ENCODE results near the gene OR8J3. TPM values are rescaled to one million over a fixed set of nuclear protein-coding genes. Genes with fewer than 3 reads are reported as not detected.

OR8J3 gene, protein sequence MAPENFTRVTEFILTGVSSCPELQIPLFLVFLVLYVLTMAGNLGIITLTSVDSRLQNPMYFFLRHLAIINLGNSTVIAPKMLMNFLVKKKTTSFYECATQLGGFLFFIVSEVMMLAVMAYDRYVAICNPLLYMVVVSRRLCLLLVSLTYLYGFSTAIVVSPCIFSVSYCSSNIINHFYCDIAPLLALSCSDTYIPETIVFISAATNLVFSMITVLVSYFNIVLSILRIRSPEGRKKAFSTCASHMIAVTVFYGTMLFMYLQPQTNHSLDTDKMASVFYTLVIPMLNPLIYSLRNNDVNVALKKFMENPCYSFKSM
- not detected in 3 replicates for total RNA-seq
- long read RNA-seq = 0 reads

GRCh38 chr11:56140151-56140661 is at the start of gene OR8J3:
OR8J3 (minus strand) TSS chr11:56140201; CDS start chr11:56137718, 2,483 bp downstream.
- no peak for DNase-seq (ENCODE audit: low spot score)
- Mint-ChIP-seq H3K27ac (ENCODE audit: unreplicated experiment) (no peak within 1 kb of the TSS), H3K9me3 (ENCODE audit: low read depth) (peaks cover 9% of the 10 kb centered on the region), H3K27me3 (ENCODE audit: low read depth) (no peaks in the 10 kb centered on the region), H3K4me1 (ENCODE audit: low read depth) (no peaks in the 10 kb centered on the region), H3K36me3 (ENCODE audit: low read depth) (no peaks in the 10 kb centered on the region), H3K4me3 (ENCODE audit: unreplicated experiment) (no peak within 1 kb of the TSS)
- TF ChIP-seq CTCF (IDR thresholded peaks at IDR 0.05) = no peak

GRCh38 chr11:56188602-56189001 is 48.6 kb upstream of the OR8J3 start:
- H3K9me3 Mint-ChIP-seq (ENCODE audit: low read depth) = peaks cover 17% of the 10 kb centered on the region
- no peak for TF ChIP-seq CTCF (IDR thresholded peaks at IDR 0.05)
- H3K4me3 Mint-ChIP-seq (ENCODE audit: unreplicated experiment) = no peak overlapping the region
- DNase-seq (ENCODE audit: low spot score) = no peak
- H3K4me1 Mint-ChIP-seq (ENCODE audit: low read depth) = no peaks in the 10 kb centered on the region
- no peaks in the 10 kb centered on the region for H3K36me3 Mint-ChIP-seq (ENCODE audit: low read depth)
- no peaks in the 10 kb centered on the region for H3K27me3 Mint-ChIP-seq (ENCODE audit: low read depth)
- no peak overlapping the region for H3K27ac Mint-ChIP-seq (ENCODE audit: unreplicated experiment)

GRCh38 chr11:56183459-56183858 is 43.5 kb upstream of the OR8J3 start:
- Mint-ChIP-seq H3K36me3 (ENCODE audit: low read depth) (no peaks in the 10 kb centered on the region), H3K4me1 (ENCODE audit: low read depth) (no peaks in the 10 kb centered on the region), H3K27me3 (ENCODE audit: low read depth) (no peaks in the 10 kb centered on the region), H3K9me3 (ENCODE audit: low read depth) (peaks cover 19% of the 10 kb centered on the region), H3K27ac (ENCODE audit: unreplicated experiment) (no peak overlapping the region), H3K4me3 (ENCODE audit: unreplicated experiment) (no peak overlapping the region)
- no peak for TF ChIP-seq CTCF (IDR thresholded peaks at IDR 0.05)
- no peak for DNase-seq (ENCODE audit: low spot score)

- no peaks in the 10 kb centered on the region for H3K4me1 Mint-ChIP-seq (ENCODE audit: low read depth)
- no peaks in the 10 kb centered on the region for H3K36me3 Mint-ChIP-seq (ENCODE audit: low read depth)
- no peaks in the 10 kb centered on the region for H3K27me3 Mint-ChIP-seq (ENCODE audit: low read depth)
- H3K27ac Mint-ChIP-seq (ENCODE audit: unreplicated experiment) = no peak within 1 kb of the TSS
- no peak for DNase-seq (ENCODE audit: low spot score)
- no peak for TF ChIP-seq CTCF (IDR thresholded peaks at IDR 0.05)
- H3K4me3 Mint-ChIP-seq (ENCODE audit: unreplicated experiment) = no peak within 1 kb of the TSS
- H3K9me3 Mint-ChIP-seq (ENCODE audit: low read depth) = peaks cover 10% of the 10 kb centered on the region
Measured at GRCh38 chr11:56176318-56176717, 36.3 kb upstream of the OR8J3 start, which contains the start of gene OR5J2. OR5J2 (plus strand) TSS chr11:56176618; CDS start chr11:56176618, 0 bp downstream.

GRCh38 chr11:56172256-56172830 is 32.3 kb upstream of the OR8J3 start:
- peaks cover 2% of the 10 kb centered on the region for H3K27me3 Mint-ChIP-seq (ENCODE audit: low read depth)

More at GRCh38 chr11:56172256-56172830, 32.3 kb upstream of the OR8J3 start:
- Mint-ChIP-seq H3K4me1 (ENCODE audit: low read depth) (no peaks in the 10 kb centered on the region), H3K36me3 (ENCODE audit: low read depth) (no peaks in the 10 kb centered on the region), H3K27ac (ENCODE audit: unreplicated experiment) (no peak overlapping the region), H3K4me3 (ENCODE audit: unreplicated experiment) (no peak overlapping the region), H3K9me3 (ENCODE audit: low read depth) (no peaks in the 10 kb centered on the region)
- no peak for DNase-seq (ENCODE audit: low spot score)
- TF ChIP-seq CTCF (IDR thresholded peaks at IDR 0.05) = no peak

Measured in chondrocyte (in vitro differentiated cells).